ENCODE data around the gene KCNG4.

Gene KCNG4

GRCh38 chr16:84278968-84279367, 39.2 kb upstream of the KCNG4 start (continued):
- TF ChIP-seq HOXD13 (CRISPR knock-in tag; IDR thresholded peaks at IDR 0.05; ENCODE audit: borderline replicate concordance): no peak
- TF ChIP-seq MZF1 (tag by site-specific recombination; IDR thresholded peaks at IDR 0.05; ENCODE audit: borderline replicate concordance): no peak

GRCh38 chr16:84278333-84278732, 38.5 kb upstream of the KCNG4 start:
- H3K9me3 ChIP-seq (ENCODE audit: control insufficient read depth, insufficient read depth, low read depth, low read length): no peaks in the 10 kb centered on the region
- CTCF ChIA-PET: interaction anchor here (0.6 to 3.7 kb wide), 14 partner anchors 10 to 319 kb away, joined by 3 to 28 read pairs (median 4); partner anchors contain the start of gene MEAK7
- POLR2A ChIA-PET: interaction anchor here (0.6 to 1.7 kb wide), 2 partner anchors 30 to 149 kb away, joined by 3 to 4 read pairs; no protein-coding TSS in a partner anchor

GRCh38 chr16:84277244-84277823, 37.5 kb upstream of the KCNG4 start:
- Histone ChIP-seq H3K36me3 (ENCODE audit: control insufficient read depth in 2 of 2, insufficient read depth in 1 of 2, low read length in 2 of 2) (no peaks in the 10 kb centered on the region), H3K4me1 (ENCODE audit: control insufficient read depth, insufficient read depth, low read length) (no peaks in the 10 kb centered on the region), H3K27ac (ENCODE audit: extremely low read depth, low read depth, low read length) (no peak overlapping the region), H3K9me3 (ENCODE audit: control insufficient read depth, insufficient read depth, low read depth, low read length) (no peaks in the 10 kb centered on the region), H3K4me3 (ENCODE audit: low read depth, low read length) (no peak overlapping the region)
- CTCF ChIA-PET: interaction anchor here (0.5 to 3.7 kb wide), 32 partner anchors 8 to 457 kb away, joined by 3 to 29 read pairs (median 4); partner anchors contain the start of gene MEAK7
- TF ChIP-seq ZNF2 (tag by site-specific recombination; IDR thresholded peaks at IDR 0.05) (0 out of 2 replicates have a peak, but pooled peaks have one; percentile 17), CTCF (tag by site-specific recombination; IDR thresholded peaks at IDR 0.05) (peak; percentile 62; the same call in 1 of the 2 replicates), ZNF654 (tag by site-specific recombination; IDR thresholded peaks at IDR 0.05; ENCODE audit: low read depth) (peak; percentile 57), ZNF529 (tag by site-specific recombination; IDR thresholded peaks at IDR 0.05; ENCODE audit: insufficient replicate concordance) (no peak), ZNF112 (tag by site-specific recombination; IDR thresholded peaks at IDR 0.05) (no peak)
- POLR2A ChIA-PET: interaction anchor here (1.7 kb wide), 1 partner anchor 31 kb away, joined by 4 read pairs; no protein-coding TSS in a partner anchor

More at GRCh38 chr16:84278333-84278732, 38.5 kb upstream of the KCNG4 start:
- Histone ChIP-seq H3K4me3 (ENCODE audit: low read depth, low read length) (no peak overlapping the region), H3K36me3 (ENCODE audit: control insufficient read depth in 2 of 2, insufficient read depth in 1 of 2, low read length in 2 of 2) (no peaks in the 10 kb centered on the region), H3K4me1 (ENCODE audit: control insufficient read depth, insufficient read depth, low read length) (no peaks in the 10 kb centered on the region), H3K27ac (ENCODE audit: extremely low read depth, low read depth, low read length) (no peak overlapping the region)
- TF ChIP-seq ZNF623 (tag by site-specific recombination; IDR thresholded peaks at IDR 0.05): peak; percentile 69
- no peak for TF ChIP-seq ZNF571 (tag by site-specific recombination; IDR thresholded peaks at IDR 0.05)
- no peak for TF ChIP-seq ZNF121 (tag by site-specific recombination; IDR thresholded peaks at IDR 0.05)

GRCh38 chr16:84275585-84276151, 35.9 kb upstream of the KCNG4 start:
- ChIA-PET CTCF (interaction anchor here (1.0 to 3.7 kb wide), 11 partner anchors 9 to 230 kb away, joined by 3 to 29 read pairs (median 10); partner anchors contain the start of genes MEAK7 and TAF1C), POLR2A (no interaction called here)
- no peak overlapping the region for H3K4me3 ChIP-seq (ENCODE audit: low read depth, low read length)
- no peaks in the 10 kb centered on the region for H3K9me3 ChIP-seq (ENCODE audit: control insufficient read depth, insufficient read depth, low read depth, low read length)
- no peaks in the 10 kb centered on the region for H3K4me1 ChIP-seq (ENCODE audit: control insufficient read depth, insufficient read depth, low read length)
- no peaks in the 10 kb centered on the region for H3K36me3 ChIP-seq (ENCODE audit: control insufficient read depth in 2 of 2, insufficient read depth in 1 of 2, low read length in 2 of 2)
- no peak overlapping the region for H3K27ac ChIP-seq (ENCODE audit: extremely low read depth, low read depth, low read length)
- TF ChIP-seq ZNF585B (tag by site-specific recombination; IDR thresholded peaks at IDR 0.05): no peak
- no peak for TF ChIP-seq ZNF830 (tag by site-specific recombination; IDR thresholded peaks at IDR 0.05; ENCODE audit: low read depth)
- TF ChIP-seq ZNF248 (tag by site-specific recombination; IDR thresholded peaks at IDR 0.05): no peak
- no peak for TF ChIP-seq PRDM10 (tag by site-specific recombination; IDR thresholded peaks at IDR 0.05)
- no peak for TF ChIP-seq ZNF18 (tag by site-specific recombination; IDR thresholded peaks at IDR 0.05)
- TF ChIP-seq ZNF791 (tag by site-specific recombination; IDR thresholded peaks at IDR 0.05): no peak
- TF ChIP-seq ZBTB6 (tag by site-specific recombination; IDR thresholded peaks at IDR 0.05): no peak
- TF ChIP-seq ATF2 (tag by site-specific recombination; IDR thresholded peaks at IDR 0.05; ENCODE audit: low read depth): no peak

All from HEK293 (cell line).